ENCODE data around the gene FEZ2.

The FEZ2 gene

GRCh38 chr2:36567711-36568408 is 30.1 kb downstream of the FEZ2 start:
- H3K4me3 ChIP-seq (ENCODE audit: control insufficient read depth, low read depth, low read length), result no peak overlapping the region

GRCh38 chr2:36566887-36567286 is 31.1 kb downstream of the FEZ2 start:
- no peak for DNase-seq (ENCODE audit: low read depth)
- TF ChIP-seq, protein P1, sequence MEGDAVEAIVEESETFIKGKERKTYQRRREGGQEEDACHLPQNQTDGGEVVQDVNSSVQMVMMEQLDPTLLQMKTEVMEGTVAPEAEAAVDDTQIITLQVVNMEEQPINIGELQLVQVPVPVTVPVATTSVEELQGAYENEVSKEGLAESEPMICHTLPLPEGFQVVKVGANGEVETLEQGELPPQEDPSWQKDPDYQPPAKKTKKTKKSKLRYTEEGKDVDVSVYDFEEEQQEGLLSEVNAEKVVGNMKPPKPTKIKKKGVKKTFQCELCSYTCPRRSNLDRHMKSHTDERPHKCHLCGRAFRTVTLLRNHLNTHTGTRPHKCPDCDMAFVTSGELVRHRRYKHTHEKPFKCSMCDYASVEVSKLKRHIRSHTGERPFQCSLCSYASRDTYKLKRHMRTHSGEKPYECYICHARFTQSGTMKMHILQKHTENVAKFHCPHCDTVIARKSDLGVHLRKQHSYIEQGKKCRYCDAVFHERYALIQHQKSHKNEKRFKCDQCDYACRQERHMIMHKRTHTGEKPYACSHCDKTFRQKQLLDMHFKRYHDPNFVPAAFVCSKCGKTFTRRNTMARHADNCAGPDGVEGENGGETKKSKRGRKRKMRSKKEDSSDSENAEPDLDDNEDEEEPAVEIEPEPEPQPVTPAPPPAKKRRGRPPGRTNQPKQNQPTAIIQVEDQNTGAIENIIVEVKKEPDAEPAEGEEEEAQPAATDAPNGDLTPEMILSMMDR (IDR thresholded peaks at IDR 0.05; ENCODE audit: control insufficient read depth, insufficient read depth, low read depth, low read length, missing control alignments), result no peak
- H3K4me3 ChIP-seq (ENCODE audit: control insufficient read depth, low read depth, low read length), result no peak overlapping the region

More at GRCh38 chr2:36567711-36568408, 30.1 kb downstream of the FEZ2 start:
- TF ChIP-seq, protein P1 (IDR thresholded peaks at IDR 0.05; ENCODE audit: control insufficient read depth, insufficient read depth, low read depth, low read length, missing control alignments), result no peak
- no peak for DNase-seq (ENCODE audit: low read depth)

- DNase-seq (ENCODE audit: low read depth), result no peak
- TF ChIP-seq, protein P1 (IDR thresholded peaks at IDR 0.05; ENCODE audit: control insufficient read depth, insufficient read depth, low read depth, low read length, missing control alignments), result no peak
- no peak overlapping the region for H3K4me3 ChIP-seq (ENCODE audit: control insufficient read depth, low read depth, low read length)
These were observed 32.3 kb downstream of the FEZ2 start for GRCh38 chr2:36565712-36566111.

GRCh38 chr2:36564377-36564930 is 33.5 kb downstream of the FEZ2 start:
- no peak overlapping the region for H3K4me3 ChIP-seq (ENCODE audit: control insufficient read depth, low read depth, low read length)
- DNase-seq (ENCODE audit: low read depth), result no peak
- TF ChIP-seq, protein P1 (IDR thresholded peaks at IDR 0.05; ENCODE audit: control insufficient read depth, insufficient read depth, low read depth, low read length, missing control alignments), result no peak

GRCh38 chr2:36562973-36563532 is 34.9 kb downstream of the FEZ2 start:
- no peak for DNase-seq (ENCODE audit: low read depth)
- TF ChIP-seq, protein P1 (IDR thresholded peaks at IDR 0.05; ENCODE audit: control insufficient read depth, insufficient read depth, low read depth, low read length, missing control alignments), result no peak
- H3K4me3 ChIP-seq (ENCODE audit: control insufficient read depth, low read depth, low read length), result no peak overlapping the region

- no peak for DNase-seq (ENCODE audit: low read depth)
- TF ChIP-seq, protein P1 (IDR thresholded peaks at IDR 0.05; ENCODE audit: control insufficient read depth, insufficient read depth, low read depth, low read length, missing control alignments), result no peak
- no peak overlapping the region for H3K4me3 ChIP-seq (ENCODE audit: control insufficient read depth, low read depth, low read length)
These were observed 35.7 kb downstream of the FEZ2 start for GRCh38 chr2:36562240-36562639.

All from AG09309 (cell line).